NCI-H146 treated with DMSO at 0.1 percent for 48 hours (cell line): Measurements from ENCODE around the gene HSFX1.
"Not testable (repeated sequence)": the region's sequence is repeated elsewhere in the genome, so short reads cannot be mapped to it uniquely, and the experiment has no call there.

ENCODE experiments used
- DNase-seq: peaks from one replicate; lab custom pipeline; 2025; ENCODE audit not compliant: unreplicated experiment; lab: John Stamatoyannopoulos, UW

Gene HSFX1

DNA sequence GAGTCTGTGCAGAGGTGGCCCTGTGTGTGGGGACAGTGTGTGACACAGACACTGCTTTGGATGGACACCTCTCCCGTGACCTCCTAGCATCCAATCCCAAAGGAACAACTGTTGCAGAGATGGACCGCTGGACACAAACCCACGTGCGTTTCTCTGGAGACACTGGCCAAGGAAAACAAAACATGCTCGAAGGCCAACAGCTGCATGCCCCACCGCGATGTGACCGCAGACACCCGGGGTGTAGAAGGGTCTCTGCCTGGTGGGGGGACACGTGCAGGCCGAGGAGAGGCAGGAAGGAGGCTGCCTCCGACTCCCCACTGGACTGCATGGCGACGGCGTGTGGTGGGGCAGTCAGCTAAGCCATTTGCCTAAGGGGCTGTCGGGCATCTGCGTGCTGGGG, at the start of gene HSFX1:
HSFX1 (plus strand) TSS at position 301 of the 400 bp plus-strand sequence. CDS start 614 bp downstream, outside the sequence.
- DNase-seq: not testable (repeated sequence)

DNA sequence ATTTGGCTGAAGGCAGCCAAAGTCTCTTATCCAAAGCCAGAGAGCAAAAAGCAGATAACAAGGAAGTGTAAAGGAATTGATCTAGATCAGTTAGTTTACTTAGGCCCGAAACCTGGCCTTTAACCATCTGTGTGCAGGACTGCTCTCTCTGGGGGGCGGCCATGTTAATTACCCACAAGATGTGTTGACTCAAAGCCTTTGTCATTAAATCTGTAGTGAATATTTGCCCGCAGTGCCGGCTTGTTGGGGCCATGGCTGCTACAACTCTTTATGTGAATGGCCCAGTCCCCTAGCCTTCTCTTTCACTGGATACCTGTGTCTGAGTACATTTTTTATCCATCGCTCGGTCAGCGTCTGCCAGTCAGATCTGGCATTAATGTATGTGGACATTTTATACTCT, 46.6 kb upstream of the HSFX1 start:
- DNase-seq: not testable (repeated sequence)

GRCh38 chrX:149742269-149742668, 31.6 kb upstream of the HSFX1 start:
- DNase-seq: not testable (repeated sequence)

- not testable (repeated sequence) for DNase-seq
These were observed 27.4 kb upstream of the HSFX1 start for GRCh38 chrX:149746390-149747007.

DNA sequence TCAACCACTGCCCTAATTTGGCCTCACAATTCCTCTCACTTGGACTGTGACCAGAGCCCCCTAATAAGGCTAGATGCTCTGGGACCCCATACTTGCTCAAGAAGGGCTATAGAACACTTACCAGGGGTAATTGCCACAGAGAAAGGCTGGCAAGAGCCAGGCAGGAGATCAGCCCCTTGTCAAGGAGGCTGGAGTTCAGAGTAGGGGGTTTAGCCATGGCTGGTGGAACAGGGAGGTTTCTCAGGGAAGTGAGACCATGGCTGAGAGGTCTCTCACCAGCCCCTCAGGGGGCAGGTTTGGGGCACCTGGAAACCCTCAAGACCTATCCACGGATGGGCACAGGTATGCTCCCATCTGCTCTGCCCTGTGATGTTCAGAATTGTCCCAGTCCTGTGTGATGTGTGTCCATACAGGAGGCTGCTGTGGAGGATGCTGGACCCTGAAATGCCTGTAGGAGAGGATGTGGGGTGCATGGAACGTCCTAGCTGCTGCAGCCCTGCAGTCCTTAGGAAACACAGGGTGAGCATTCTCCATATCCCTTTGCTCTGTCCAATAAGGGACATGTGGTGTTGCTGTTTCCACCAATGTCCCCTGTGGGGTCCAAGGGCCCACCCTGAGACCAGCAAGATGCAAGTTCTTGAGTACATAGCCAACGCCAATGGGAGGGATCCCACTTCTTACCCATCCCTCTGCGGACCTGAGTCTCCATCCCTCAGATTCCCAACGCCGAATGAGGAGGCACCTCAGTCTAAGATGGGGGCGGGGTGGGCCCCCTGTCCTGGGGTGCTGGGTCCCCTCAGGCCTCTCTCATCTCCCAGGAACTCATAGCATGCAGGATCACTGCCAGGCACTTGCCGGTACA, 16.4 kb upstream of the HSFX1 start:
- DNase-seq: no peak

- no peak for DNase-seq
These were observed 15.7 kb upstream of the HSFX1 start for GRCh38 chrX:149758068-149758714.

- not testable (repeated sequence) for DNase-seq
These were observed 15.2 kb upstream of the HSFX1 start for GRCh38 chrX:149758715-149759078.

- no peak for DNase-seq
These were observed 14.0 kb upstream of the HSFX1 start for GRCh38 chrX:149759824-149760223.

- no peak for DNase-seq
These were observed 12.9 kb upstream of the HSFX1 start for GRCh38 chrX:149760965-149761364.

DNA sequence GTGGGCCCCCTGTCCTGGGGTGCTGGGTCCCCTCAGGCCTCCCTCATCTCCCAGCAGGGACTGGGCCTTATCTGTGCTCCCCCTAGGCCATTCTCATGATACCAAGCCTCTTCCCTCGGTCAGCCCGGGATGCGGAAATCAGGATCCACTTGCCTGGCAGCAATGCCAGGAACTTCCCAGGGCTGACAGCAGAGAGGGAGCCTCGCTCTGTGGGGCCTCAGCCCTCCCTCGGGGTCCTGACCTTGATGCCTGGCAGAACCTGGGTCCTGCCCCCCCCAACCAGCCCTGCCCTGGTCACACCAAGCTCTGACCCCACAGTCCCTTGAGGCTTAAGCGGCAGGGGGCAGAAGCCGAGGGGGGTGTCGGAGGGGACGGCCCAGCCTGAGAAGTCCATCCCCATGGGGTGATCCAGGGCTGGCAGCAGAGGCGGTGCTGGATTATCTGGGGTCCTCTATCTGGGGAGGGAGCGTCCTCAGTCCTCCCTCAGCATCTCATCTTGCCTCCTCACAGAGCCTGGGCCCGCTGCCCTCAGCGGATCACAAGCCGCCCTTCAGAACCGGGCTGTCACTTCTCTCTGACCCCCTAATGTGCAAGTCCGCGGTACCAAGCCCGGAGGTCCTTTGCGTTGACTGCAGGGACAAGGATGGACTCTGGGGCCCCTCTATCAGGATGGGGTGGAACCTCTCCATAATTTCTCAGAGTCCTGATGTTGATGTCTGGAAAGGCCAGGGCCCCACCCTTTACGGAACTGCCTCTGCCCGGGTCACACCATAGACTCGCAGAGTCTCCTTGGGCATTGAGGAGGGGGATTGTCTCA, 11.8 kb upstream of the HSFX1 start:
- not testable (repeated sequence) for DNase-seq

DNA sequence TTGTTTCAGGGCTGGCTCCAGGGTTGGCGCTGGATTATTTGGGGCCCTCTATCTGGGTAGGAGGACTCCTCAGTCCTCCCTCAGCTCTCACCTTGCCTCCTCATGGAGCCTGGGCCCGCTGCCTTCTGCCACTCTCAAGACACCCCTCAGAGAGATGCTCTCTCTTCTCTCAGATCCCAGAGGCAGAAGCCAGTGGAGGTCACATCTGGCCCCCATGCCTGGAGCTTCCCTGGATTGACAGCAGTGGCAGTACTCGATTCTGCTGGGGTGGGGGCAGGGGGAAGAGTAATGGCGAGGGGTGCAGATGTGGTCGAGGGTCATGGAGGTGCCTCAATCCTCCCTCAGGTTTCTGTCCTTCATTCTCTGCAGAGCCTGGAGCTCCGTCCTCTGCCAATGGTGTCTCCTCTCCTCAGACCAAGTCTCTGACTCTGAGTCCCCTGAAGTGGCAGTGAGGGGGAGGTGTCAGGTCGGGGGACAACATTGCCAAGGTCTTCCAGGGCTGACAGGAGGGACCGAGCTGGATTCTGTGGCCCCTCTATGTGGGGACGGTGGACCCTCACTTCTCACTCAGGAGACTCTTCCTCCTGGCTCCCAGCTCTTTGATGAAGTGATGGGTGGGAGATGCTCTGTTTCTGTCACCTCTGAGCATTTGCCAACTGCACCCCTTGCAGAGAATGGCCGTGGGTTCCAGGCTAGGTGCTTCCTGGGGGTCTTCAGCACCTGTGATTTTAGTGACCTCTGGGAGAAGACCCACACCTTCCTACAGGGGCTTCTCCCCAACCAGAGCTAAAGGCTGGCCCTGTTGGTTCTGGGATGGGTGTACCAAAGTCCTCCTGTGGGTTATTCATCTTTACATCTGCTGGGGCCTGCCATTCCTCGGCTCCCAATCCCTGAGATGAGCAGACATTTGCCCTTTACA, 10.9 kb upstream of the HSFX1 start:
- no peak for DNase-seq

DNA sequence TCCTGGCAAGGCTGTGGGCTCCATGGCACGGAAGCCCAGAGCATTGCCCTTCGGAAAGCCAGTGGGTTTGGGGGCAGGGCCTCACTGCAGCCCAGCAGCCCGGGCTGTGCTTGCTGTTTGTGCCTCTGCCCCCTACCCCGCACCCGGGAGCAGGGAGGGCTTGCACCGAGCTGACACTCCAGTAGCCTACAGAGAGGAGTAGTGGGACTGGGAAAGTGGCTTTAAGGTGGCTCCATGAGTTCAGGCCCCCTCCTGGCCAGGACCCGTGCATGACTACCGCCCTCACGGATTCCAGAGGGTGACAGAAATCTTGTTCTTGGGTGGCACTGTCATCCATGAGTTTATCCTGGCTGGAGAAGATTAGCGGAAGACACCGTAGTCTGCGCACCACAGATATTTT, 3.5 kb upstream of the HSFX1 start:
- DNase-seq: not testable (repeated sequence)

- not testable (repeated sequence) for DNase-seq
These were observed 842 bp upstream of the HSFX1 start for GRCh38 chrX:149773026-149773425.

DNA sequence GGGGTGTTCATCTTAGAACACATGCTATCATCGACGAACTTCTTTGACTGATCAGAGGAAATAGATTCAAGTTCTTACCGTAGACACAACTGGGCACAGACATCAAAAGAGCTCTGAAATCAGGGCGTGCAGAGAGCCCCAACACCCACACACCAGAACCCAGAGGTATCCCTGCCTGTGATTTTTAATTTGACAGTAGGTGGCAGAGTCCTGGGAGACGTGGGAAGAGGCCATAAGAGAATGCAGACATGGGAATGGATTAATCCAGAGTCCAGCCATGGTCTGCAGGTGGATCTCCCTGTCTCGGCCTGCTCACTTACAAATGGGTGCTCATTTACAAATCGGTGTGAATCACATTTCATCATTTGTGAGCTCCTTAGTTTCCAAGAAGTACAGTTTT, 4.1 kb downstream of the HSFX1 start:
- DNase-seq: not testable (repeated sequence)

GRCh38 chrX:149781727-149782126, 7.9 kb downstream of the HSFX1 start, which contains the start of gene MAGEA9:
Gene MAGEA9 (plus strand): TSS chrX:149781930. CDS start chrX:149786211, 4,281 bp downstream.
- DNase-seq: not testable (repeated sequence)

DNA sequence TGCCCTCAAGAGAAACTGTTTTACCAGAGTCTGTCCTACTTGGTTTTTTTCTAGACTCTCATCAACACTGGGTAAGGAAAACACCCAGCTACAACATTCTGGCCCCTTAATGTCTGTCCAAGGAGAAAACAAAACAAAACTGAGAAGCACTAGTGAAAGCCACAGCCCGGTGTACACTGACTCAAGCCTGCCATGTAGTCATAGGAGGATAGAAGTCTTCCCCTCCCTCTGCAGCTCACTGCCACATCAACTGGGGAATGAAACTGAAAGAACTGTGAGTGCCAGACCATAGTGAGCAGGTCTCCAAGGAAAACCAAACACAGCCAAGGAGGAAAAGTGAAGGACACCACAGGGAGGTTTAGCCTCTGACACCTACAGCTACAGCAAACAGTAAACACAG, 21.7 kb downstream of the HSFX1 start:
- not testable (repeated sequence) for DNase-seq

DNA sequence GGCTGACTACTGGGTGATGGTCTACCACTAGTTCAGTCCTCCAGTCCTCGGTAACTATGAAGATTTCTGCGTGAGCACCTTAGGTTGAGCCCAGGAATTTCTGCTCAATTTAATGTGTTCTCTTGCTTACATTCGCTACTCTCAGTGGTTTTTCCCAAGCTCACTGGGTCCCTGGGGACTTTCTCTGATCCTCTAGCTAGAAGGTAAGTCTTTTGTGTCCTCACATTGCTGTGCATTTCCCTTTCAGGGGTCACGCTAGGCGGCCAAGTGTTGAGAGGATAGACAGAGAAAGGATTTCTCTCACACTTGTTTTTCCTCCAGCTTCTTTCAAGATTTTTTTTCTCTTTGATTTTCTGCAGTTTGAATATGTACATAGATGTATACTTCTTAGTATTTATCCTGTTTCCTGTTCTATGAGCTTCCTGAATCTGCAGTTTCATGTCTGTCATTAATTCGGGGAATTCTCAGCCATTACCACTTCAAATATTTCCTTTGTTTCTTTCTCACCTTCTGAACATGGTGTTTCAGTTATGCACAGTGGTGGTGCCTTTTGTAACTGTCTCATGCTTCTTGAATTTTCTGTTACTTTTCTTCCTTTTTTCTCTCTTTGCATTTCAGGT, 25.3 kb downstream of the HSFX1 start:
- no peak for DNase-seq

GRCh38 chrX:149799938-149800337, 26.1 kb downstream of the HSFX1 start:
- no peak for DNase-seq

- no peak for DNase-seq
These were observed 29.7 kb downstream of the HSFX1 start for GRCh38 chrX:149803458-149804062.
